ENCODE data around the gene NEURL3. TPM values are rescaled to one million over a fixed set of nuclear protein-coding genes. Genes with fewer than 3 reads are reported as not detected.

NEURL3 gene
- total RNA-seq, 1 donor = not detected

GRCh38 chr2:96530144-96530430, 24.9 kb upstream of the NEURL3 start:
- DNase-seq (ENCODE audit: low read depth) = no peak
- no peak overlapping the region for H3K4me3 ChIP-seq (ENCODE audit: low read depth, low read length)
- no peak for TF ChIP-seq CTCF (IDR thresholded peaks at IDR 0.05; ENCODE audit: insufficient read depth, low read depth, low read length)

GRCh38 chr2:96529376-96530143, 24.4 kb upstream of the NEURL3 start:
- H3K4me3 ChIP-seq (ENCODE audit: low read depth, low read length) = no peak overlapping the region
- no peak for DNase-seq (ENCODE audit: low read depth)
- TF ChIP-seq CTCF (IDR thresholded peaks at IDR 0.05; ENCODE audit: insufficient read depth, low read depth, low read length) = no peak

GRCh38 chr2:96528700-96529375, 23.7 kb upstream of the NEURL3 start:
- H3K4me3 ChIP-seq (ENCODE audit: low read depth, low read length) = no peak overlapping the region
- DNase-seq (ENCODE audit: low read depth) = no peak
- TF ChIP-seq CTCF (IDR thresholded peaks at IDR 0.05; ENCODE audit: insufficient read depth, low read depth, low read length) = peak; percentile 4

GRCh38 chr2:96528006-96528699, 23.0 kb upstream of the NEURL3 start:
- peak; percentile 49 for DNase-seq (ENCODE audit: low read depth)
- no peak for TF ChIP-seq CTCF (IDR thresholded peaks at IDR 0.05; ENCODE audit: insufficient read depth, low read depth, low read length)
- H3K4me3 ChIP-seq (ENCODE audit: low read depth, low read length) = peak overlapping the region; percentile 57

GRCh38 chr2:96527286-96528005, 22.3 kb upstream of the NEURL3 start:
- TF ChIP-seq CTCF (IDR thresholded peaks at IDR 0.05; ENCODE audit: insufficient read depth, low read depth, low read length) = peak; percentile 41
- H3K4me3 ChIP-seq (ENCODE audit: low read depth, low read length) = peak overlapping the region; percentile 57
- DNase-seq (ENCODE audit: low read depth) = peak; percentile 34

GRCh38 chr2:96526615-96527285, 21.6 kb upstream of the NEURL3 start:
- DNase-seq (ENCODE audit: low read depth) = no peak
- peak overlapping the region; percentile 57 for H3K4me3 ChIP-seq (ENCODE audit: low read depth, low read length)
- no peak for TF ChIP-seq CTCF (IDR thresholded peaks at IDR 0.05; ENCODE audit: insufficient read depth, low read depth, low read length)
